Measurements from ENCODE around the gene ENPP7.
A peak's percentile ranks its signal among the peaks of the same experiment; 100 is the strongest.

ENPP7 gene

GRCh38 chr17:79779084-79779529 lies 48.4 kb downstream of the ENPP7 start:
- Histone ChIP-seq H3K27me3 (ENCODE audit: control insufficient read depth in 3 of 3, insufficient read depth in 3 of 3, low read depth in 1 of 3, low read length in 3 of 3) (no peaks in the 10 kb centered on the region), H2AK5ac (ENCODE audit: low read depth, low read length) (no peak overlapping the region)
- WGBS, 2 donors (ENCODE audit: extremely low coverage in 2 of 2, insufficient read length in 2 of 2, insufficient replicate concordance in 1 of 2): no CpG with 5 or more reads among the region's 17 CpGs

GRCh38 chr17:79779661-79780365 lies 49.1 kb downstream of the ENPP7 start:
- Histone ChIP-seq H3K4me2 (ENCODE audit: insufficient read depth, low read length, poor library complexity, severe bottlenecking) (peak overlapping the region; percentile 82), H2AFZ (ENCODE audit: low read length) (no peak overlapping the region), H2BK15ac (ENCODE audit: low read length) (no peak overlapping the region), H3K23ac (ENCODE audit: low read depth, low read length, poor library complexity) (no peak overlapping the region), H3K9me3 (replicated peaks in 1 of 2; ENCODE audit: control insufficient read depth in 2 of 2, insufficient read depth in 1 of 2, low read depth in 1 of 2, low read length in 2 of 2) (no peaks in the 10 kb centered on the region), H3K79me1 (ENCODE audit: low read depth, low read length) (peaks cover 18% of the 10 kb centered on the region), H4K8ac (ENCODE audit: low read depth, low read length) (no peak overlapping the region), H2BK120ac (ENCODE audit: low read depth, low read length) (no peak overlapping the region), H3K36me3 (replicated peaks in 1 of 2; ENCODE audit: control insufficient read depth in 2 of 2, insufficient read depth in 2 of 2, low read length in 2 of 2) (peaks cover 45 to 60% of the 10 kb centered on the region in 2 donors), H2BK12ac (ENCODE audit: low read length) (no peak overlapping the region), H3K27me3 (ENCODE audit: control insufficient read depth in 3 of 3, insufficient read depth in 3 of 3, low read depth in 1 of 3, low read length in 3 of 3) (no peaks in the 10 kb centered on the region), H3K27ac (replicated peaks; ENCODE audit: low read length) (no peak overlapping the region), H4K91ac (ENCODE audit: low read depth, low read length, poor library complexity) (no peak overlapping the region), H2BK5ac (ENCODE audit: low read length) (no peak overlapping the region), H3K4ac (ENCODE audit: low read length) (no peak overlapping the region), H3K4me3 (ENCODE audit: low read length in 2 of 2) (peak overlapping the region; percentile 78 to 96), H3K14ac (ENCODE audit: low read length) (no peak overlapping the region), H2AK5ac (ENCODE audit: low read depth, low read length) (no peak overlapping the region), H3K4me1 (ENCODE audit: control insufficient read depth in 2 of 2, insufficient read depth in 1 of 2, low read depth in 1 of 2, low read length in 2 of 2) (peaks cover 16 to 17% of the 10 kb centered on the region in 2 donors), H3K18ac (ENCODE audit: low read length) (no peak overlapping the region), H3K9ac (ENCODE audit: low read depth, low read length, poor library complexity) (no peak overlapping the region)
- DNase-seq (ENCODE audit: low spot score): no peak
- WGBS, 2 donors (ENCODE audit: extremely low coverage in 2 of 2, insufficient read length in 2 of 2, insufficient replicate concordance in 1 of 2): no CpG with 5 or more reads among the region's 10 CpGs

More at GRCh38 chr17:79779084-79779529, 48.4 kb downstream of the ENPP7 start:
- H3K79me1 ChIP-seq (ENCODE audit: low read depth, low read length): peaks cover 18% of the 10 kb centered on the region
- no peak for DNase-seq (ENCODE audit: low spot score)
- H2BK120ac ChIP-seq (ENCODE audit: low read depth, low read length): no peak overlapping the region
- H4K91ac ChIP-seq (ENCODE audit: low read depth, low read length, poor library complexity): no peak overlapping the region
- no peak overlapping the region for H2BK12ac ChIP-seq (ENCODE audit: low read length)
- H3K14ac ChIP-seq (ENCODE audit: low read length): no peak overlapping the region
- no peaks in the 10 kb centered on the region for H3K9me3 ChIP-seq (replicated peaks in 1 of 2; ENCODE audit: control insufficient read depth in 2 of 2, insufficient read depth in 1 of 2, low read depth in 1 of 2, low read length in 2 of 2)
- peak overlapping the region; percentile 14 for H2BK5ac ChIP-seq (ENCODE audit: low read length)
- no peak overlapping the region for H3K23ac ChIP-seq (ENCODE audit: low read depth, low read length, poor library complexity)
- no peak overlapping the region for H2BK15ac ChIP-seq (ENCODE audit: low read length)
- peaks cover 41 to 53% of the 10 kb centered on the region in 2 donors for H3K36me3 ChIP-seq (replicated peaks in 1 of 2; ENCODE audit: control insufficient read depth in 2 of 2, insufficient read depth in 2 of 2, low read length in 2 of 2)
- H3K18ac ChIP-seq (ENCODE audit: low read length): peak overlapping the region; percentile 84
- peak overlapping the region; percentile 93 for H3K27ac ChIP-seq (replicated peaks; ENCODE audit: low read length)
- H3K4ac ChIP-seq (ENCODE audit: low read length): no peak overlapping the region
- peak overlapping the region; percentile 78 to 96 for H3K4me3 ChIP-seq (ENCODE audit: low read length in 2 of 2)
- no peak overlapping the region for H4K8ac ChIP-seq (ENCODE audit: low read depth, low read length)
- H3K4me1 ChIP-seq (ENCODE audit: control insufficient read depth in 2 of 2, insufficient read depth in 1 of 2, low read depth in 1 of 2, low read length in 2 of 2): peaks cover 16 to 17% of the 10 kb centered on the region in 2 donors
- peak overlapping the region; percentile 82 for H3K4me2 ChIP-seq (ENCODE audit: insufficient read depth, low read length, poor library complexity, severe bottlenecking)
- H3K9ac ChIP-seq (ENCODE audit: low read depth, low read length, poor library complexity): peak overlapping the region; percentile 71
- H2AFZ ChIP-seq (ENCODE audit: low read length): peak overlapping the region; percentile 71

GRCh38 chr17:79781012-79781650 lies 50.4 kb downstream of the ENPP7 start:
- Histone ChIP-seq H2BK12ac (ENCODE audit: low read length) (no peak overlapping the region), H3K4me2 (ENCODE audit: insufficient read depth, low read length, poor library complexity, severe bottlenecking) (no peak overlapping the region), H2BK120ac (ENCODE audit: low read depth, low read length) (no peak overlapping the region), H3K18ac (ENCODE audit: low read length) (no peak overlapping the region), H4K91ac (ENCODE audit: low read depth, low read length, poor library complexity) (no peak overlapping the region), H3K27ac (replicated peaks; ENCODE audit: low read length) (no peak overlapping the region), H2AK5ac (ENCODE audit: low read depth, low read length) (no peak overlapping the region), H3K9ac (ENCODE audit: low read depth, low read length, poor library complexity) (no peak overlapping the region), H3K79me1 (ENCODE audit: low read depth, low read length) (peaks cover 18% of the 10 kb centered on the region), H3K4ac (ENCODE audit: low read length) (no peak overlapping the region), H3K27me3 (ENCODE audit: control insufficient read depth in 3 of 3, insufficient read depth in 3 of 3, low read depth in 1 of 3, low read length in 3 of 3) (no peaks in the 10 kb centered on the region), H3K9me3 (replicated peaks in 1 of 2; ENCODE audit: control insufficient read depth in 2 of 2, insufficient read depth in 1 of 2, low read depth in 1 of 2, low read length in 2 of 2) (no peaks in the 10 kb centered on the region), H3K4me3 (ENCODE audit: low read length in 2 of 2) (no peak overlapping the region), H2BK15ac (ENCODE audit: low read length) (no peak overlapping the region), H3K4me1 (ENCODE audit: control insufficient read depth in 2 of 2, insufficient read depth in 1 of 2, low read depth in 1 of 2, low read length in 2 of 2) (peaks cover 12 to 16% of the 10 kb centered on the region in 2 donors), H2AFZ (ENCODE audit: low read length) (no peak overlapping the region), H3K36me3 (replicated peaks in 1 of 2; ENCODE audit: control insufficient read depth in 2 of 2, insufficient read depth in 2 of 2, low read length in 2 of 2) (peaks cover 58 to 73% of the 10 kb centered on the region in 2 donors), H3K14ac (ENCODE audit: low read length) (no peak overlapping the region), H2BK5ac (ENCODE audit: low read length) (no peak overlapping the region), H4K8ac (ENCODE audit: low read depth, low read length) (no peak overlapping the region), H3K23ac (ENCODE audit: low read depth, low read length, poor library complexity) (no peak overlapping the region)
- DNase-seq (ENCODE audit: low spot score): no peak
- no CpG with 5 or more reads among the region's 12 CpGs for WGBS, 2 donors (ENCODE audit: extremely low coverage in 2 of 2, insufficient read length in 2 of 2, insufficient replicate concordance in 1 of 2)
